Brain microvascular endothelial cell (primary cell): ENCODE results near the gene HOATZ.
A peak's percentile ranks its signal among the peaks of the same experiment; 100 is the strongest.

Source experiments
- DNase-seq: peaks from one replicate; pipeline ENCODE4 v3.0.0-alpha.2; 2020
- H3K27ac ChIP-seq: fragments of 250-450 bp; sonication (Bioruptor Pico); 2 replicates; pipeline ENCODE4 v1.5.1; 2020; ENCODE audit warnings: mild to moderate bottlenecking, moderate library complexity
- H3K27me3 ChIP-seq: fragments of 250-450 bp; sonication (Bioruptor Pico); replicated peaks from 2 replicates; pipeline ENCODE4 v1.5.1; 2020; ENCODE audit warnings: mild to moderate bottlenecking
- H3K36me3 ChIP-seq: fragments of 250-450 bp; sonication (Bioruptor Pico); replicated peaks from 2 replicates; pipeline ENCODE4 v1.5.1; 2020; ENCODE audit warnings: mild to moderate bottlenecking
- H3K4me3 ChIP-seq: 2 replicates; pipeline ENCODE4 v1.5.1; 2011; ENCODE audit warnings: low read depth, mild to moderate bottlenecking, control low read depth, low read length, moderate library complexity
- in situ Hi-C: cut with HindIII; loops from 2 replicates; pipeline ENCODE4 v1.10.0; 2017; ENCODE audit warnings: low sequenced_read_pairs, low pct_ligation_motif_present
- TF ChIP-seq, protein P1 (sequence below): IDR thresholded peaks from 2 replicates; pipeline ENCODE4 v1.5.1; 2011; ENCODE audit warnings: low read depth, mild to moderate bottlenecking, moderate library complexity, low read length, control low read depth, inconsistent platforms; ENCODE audit errors: missing control alignments

The HOATZ gene

GRCh38 chr11:111569476-111569875, 54.9 kb downstream of the HOATZ start:
- Histone ChIP-seq H3K27me3 (no peaks in the 10 kb centered on the region), H3K27ac (no peak overlapping the region), H3K4me3 (no peak overlapping the region), H3K36me3 (no peaks in the 10 kb centered on the region)
- TF ChIP-seq, protein P1, sequence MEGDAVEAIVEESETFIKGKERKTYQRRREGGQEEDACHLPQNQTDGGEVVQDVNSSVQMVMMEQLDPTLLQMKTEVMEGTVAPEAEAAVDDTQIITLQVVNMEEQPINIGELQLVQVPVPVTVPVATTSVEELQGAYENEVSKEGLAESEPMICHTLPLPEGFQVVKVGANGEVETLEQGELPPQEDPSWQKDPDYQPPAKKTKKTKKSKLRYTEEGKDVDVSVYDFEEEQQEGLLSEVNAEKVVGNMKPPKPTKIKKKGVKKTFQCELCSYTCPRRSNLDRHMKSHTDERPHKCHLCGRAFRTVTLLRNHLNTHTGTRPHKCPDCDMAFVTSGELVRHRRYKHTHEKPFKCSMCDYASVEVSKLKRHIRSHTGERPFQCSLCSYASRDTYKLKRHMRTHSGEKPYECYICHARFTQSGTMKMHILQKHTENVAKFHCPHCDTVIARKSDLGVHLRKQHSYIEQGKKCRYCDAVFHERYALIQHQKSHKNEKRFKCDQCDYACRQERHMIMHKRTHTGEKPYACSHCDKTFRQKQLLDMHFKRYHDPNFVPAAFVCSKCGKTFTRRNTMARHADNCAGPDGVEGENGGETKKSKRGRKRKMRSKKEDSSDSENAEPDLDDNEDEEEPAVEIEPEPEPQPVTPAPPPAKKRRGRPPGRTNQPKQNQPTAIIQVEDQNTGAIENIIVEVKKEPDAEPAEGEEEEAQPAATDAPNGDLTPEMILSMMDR: no peak
- in situ Hi-C loops: no loop called here
- no peak for DNase-seq

GRCh38 chr11:111570796-111571195, 56.2 kb downstream of the HOATZ start:
- no peak for DNase-seq
- in situ Hi-C loops: no loop called here
- Histone ChIP-seq H3K36me3 (no peaks in the 10 kb centered on the region), H3K4me3 (no peak overlapping the region), H3K27me3 (no peaks in the 10 kb centered on the region), H3K27ac (no peak overlapping the region)
- TF ChIP-seq, protein P1: no peak

DNA sequence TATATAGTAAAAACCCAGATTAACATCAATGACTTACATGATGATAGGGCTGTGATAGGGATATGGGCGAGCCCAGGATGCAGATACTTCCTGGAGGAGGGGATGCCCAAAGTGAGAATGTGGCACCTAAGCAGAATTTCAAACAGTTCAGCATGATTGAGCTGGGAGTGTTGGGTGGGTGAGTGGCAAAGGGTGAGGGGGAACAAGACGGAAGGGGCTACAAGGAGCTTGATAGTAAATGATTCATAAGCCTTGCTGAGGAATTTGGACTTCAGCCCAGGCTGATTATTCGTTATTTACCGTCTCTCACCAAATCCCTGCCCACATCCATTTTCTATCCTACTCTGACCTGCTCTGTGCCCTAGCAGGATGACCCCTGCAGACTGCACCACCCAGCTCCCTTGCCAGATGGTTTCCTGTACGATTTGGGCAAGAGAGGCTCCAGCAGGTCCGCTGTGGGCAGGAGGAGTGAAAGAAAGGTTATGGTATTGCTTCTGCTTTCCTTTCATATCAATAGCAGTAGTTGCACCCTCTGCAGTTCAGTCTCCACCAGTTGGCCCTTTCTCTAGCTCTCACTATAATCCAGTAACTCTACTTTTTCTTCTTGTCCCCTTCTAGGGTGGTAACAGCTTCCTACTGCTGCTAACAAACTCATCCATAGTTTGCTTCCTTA, 57.4 kb downstream of the HOATZ start:
- TF ChIP-seq, protein P1: no peak
- in situ Hi-C loops: no loop called here
- Histone ChIP-seq H3K4me3 (no peak overlapping the region), H3K27me3 (no peaks in the 10 kb centered on the region), H3K27ac (no peak overlapping the region), H3K36me3 (no peaks in the 10 kb centered on the region)
- peak; percentile 16 for DNase-seq

DNA sequence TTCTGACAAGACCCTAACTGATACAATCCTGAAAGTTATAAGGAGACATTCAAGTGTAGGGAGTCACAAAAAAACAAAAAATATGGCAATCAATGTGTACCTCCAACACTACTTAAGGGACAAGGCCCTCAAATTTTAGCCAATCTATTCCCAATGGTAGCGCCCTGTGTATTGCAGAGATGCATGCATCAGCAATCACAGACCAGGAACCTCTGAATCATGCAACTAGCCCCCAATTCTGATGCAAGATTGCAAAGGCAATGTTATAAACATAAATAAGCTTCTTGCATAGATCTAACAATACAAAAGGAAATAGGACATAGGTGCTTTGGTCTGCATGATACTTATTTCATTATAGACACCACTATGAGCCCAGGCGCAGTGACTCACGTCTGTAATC, 58.0 kb downstream of the HOATZ start:
- Histone ChIP-seq H3K36me3 (no peaks in the 10 kb centered on the region), H3K4me3 (no peak overlapping the region), H3K27ac (no peak overlapping the region), H3K27me3 (no peaks in the 10 kb centered on the region)
- no peak for DNase-seq
- in situ Hi-C loops: no loop called here
- TF ChIP-seq, protein P1: no peak

DNA sequence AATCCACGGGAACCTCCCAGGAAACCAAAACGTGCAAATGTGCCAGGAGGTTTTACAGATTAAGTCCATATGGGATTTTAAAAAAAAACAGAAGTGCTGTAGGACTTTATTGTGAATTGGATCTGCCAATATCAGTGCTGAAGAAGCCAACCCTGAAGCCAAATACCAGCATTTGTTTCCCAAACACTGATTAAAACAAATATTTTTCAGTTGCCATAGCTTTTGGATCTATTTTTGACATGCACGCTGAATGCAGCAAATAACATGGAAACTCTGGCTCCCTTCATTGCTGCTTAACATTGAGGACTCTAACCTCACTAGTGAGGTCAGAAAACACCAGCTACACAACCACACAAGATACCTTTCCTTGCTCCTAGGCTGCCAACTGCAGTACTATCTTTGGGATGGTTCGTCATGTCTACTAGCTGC, 59.3 kb downstream of the HOATZ start:
- in situ Hi-C loops: no loop called here
- H3K27ac ChIP-seq: peak overlapping the region; percentile 27
- no peak overlapping the region for H3K4me3 ChIP-seq
- H3K36me3 ChIP-seq: no peaks in the 10 kb centered on the region
- TF ChIP-seq, protein P1: no peak
- peak; percentile 21 for DNase-seq
- no peaks in the 10 kb centered on the region for H3K27me3 ChIP-seq
